CD4-positive, alpha-beta T cell treated with Interleukin-10 for 1 hour (primary cell): ENCODE measurements around the gene GYG1.

ENCODE experiments used
- DNase-seq: peaks from one replicate; pipeline ENCODE4 v3.0.0-alpha.2; 2020

Gene GYG1

GRCh38 chr3:149020196-149020838 is 29.0 kb downstream of the GYG1 start:
- no peak for DNase-seq

GRCh38 chr3:149020839-149021252 is 29.5 kb downstream of the GYG1 start:
- DNase-seq, result no peak

GRCh38 chr3:149021830-149022229 is 30.5 kb downstream of the GYG1 start:
- no peak for DNase-seq

- DNase-seq, result no peak
These were observed 32.6 kb downstream of the GYG1 start for GRCh38 chr3:149023951-149024350.

- DNase-seq, result no peak
These were observed 35.4 kb downstream of the GYG1 start for GRCh38 chr3:149026718-149027117.

GRCh38 chr3:149031096-149031495 is 39.8 kb downstream of the GYG1 start:
- DNase-seq, result no peak

- no peak for DNase-seq
These were observed 46.3 kb downstream of the GYG1 start for GRCh38 chr3:149037684-149038083.

- no peak for DNase-seq
These were observed 47.0 kb downstream of the GYG1 start for GRCh38 chr3:149038322-149038721.

GRCh38 chr3:149042789-149043386 is 51.5 kb downstream of the GYG1 start:
- DNase-seq, result no peak

GRCh38 chr3:149044339-149045083 is 53.2 kb downstream of the GYG1 start:
- DNase-seq, result no peak

GRCh38 chr3:149055575-149055974 is 64.2 kb downstream of the GYG1 start:
- DNase-seq, result no peak

- DNase-seq, result no peak
These were observed 66.9 kb downstream of the GYG1 start for GRCh38 chr3:149058198-149058597.

- DNase-seq, result no peak
These were observed 67.3 kb downstream of the GYG1 start for GRCh38 chr3:149058602-149059001.

- DNase-seq, result no peak
These were observed 70.4 kb downstream of the GYG1 start for GRCh38 chr3:149061776-149062175.

GRCh38 chr3:149067883-149068282 is 76.5 kb downstream of the GYG1 start:
- no peak for DNase-seq
